Measurements from ENCODE around the gene OR52L1.

DNA sequence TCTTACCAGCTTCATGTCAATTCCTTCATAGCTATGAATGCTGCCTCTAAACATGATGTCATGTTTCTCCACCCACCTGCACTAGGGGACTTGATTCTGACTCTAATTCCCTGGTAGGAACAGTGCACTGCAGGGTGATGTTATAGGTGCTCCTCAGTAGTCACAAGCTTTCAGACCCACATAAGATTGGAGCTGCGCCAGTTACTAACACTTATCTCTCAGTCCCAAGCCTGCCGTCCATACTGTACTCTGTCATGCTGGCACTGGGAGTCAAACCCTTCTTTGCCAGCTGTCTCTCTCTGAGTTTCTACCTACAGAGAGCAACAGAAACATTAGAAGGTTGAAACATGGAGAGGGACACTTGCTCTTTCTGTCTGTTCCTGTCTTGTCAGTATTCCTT is 38.3 kb upstream of the OR52L1 start:
- TF ChIP-seq POLR2A (IDR thresholded peaks at IDR 0.05) = no peak
- TF ChIP-seq EP300 (IDR thresholded peaks at IDR 0.05; ENCODE audit: low read depth) = no peak
